Measurements from ENCODE around the gene IRS1. TPM values are rescaled to one million over a fixed set of nuclear protein-coding genes. Genes with fewer than 3 reads are reported as not detected.
A peak's percentile ranks its signal among the peaks of the same experiment; 100 is the strongest.

The IRS1 gene
- polyA plus RNA-seq, 1 of the 3 experiments (the other 2 are of a cell fraction): 16.5 TPM

DNA sequence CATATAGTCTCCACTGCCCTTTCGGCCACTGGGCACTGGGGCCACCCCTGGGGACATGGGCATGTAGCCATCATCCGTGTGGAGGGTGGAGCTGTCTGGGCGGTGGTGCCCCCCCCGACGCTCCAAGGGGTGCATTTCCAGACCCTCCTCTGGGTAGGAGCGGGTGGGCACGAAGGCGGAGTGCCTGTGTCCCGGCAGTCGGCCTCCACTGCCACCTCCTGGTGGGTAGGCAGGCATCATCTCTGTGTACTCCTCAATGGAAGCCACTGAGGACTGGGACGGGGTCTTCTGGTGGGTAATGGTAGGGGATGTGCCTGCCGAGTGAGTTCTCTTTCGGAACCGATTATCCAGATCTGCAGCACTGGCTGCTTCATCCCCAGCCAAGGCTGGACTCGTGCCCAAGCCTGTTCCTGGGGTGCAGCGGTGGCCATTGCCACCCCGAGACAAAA is 2.8 kb downstream of the IRS1 start (continued):
- TF ChIP-seq, protein P1, sequence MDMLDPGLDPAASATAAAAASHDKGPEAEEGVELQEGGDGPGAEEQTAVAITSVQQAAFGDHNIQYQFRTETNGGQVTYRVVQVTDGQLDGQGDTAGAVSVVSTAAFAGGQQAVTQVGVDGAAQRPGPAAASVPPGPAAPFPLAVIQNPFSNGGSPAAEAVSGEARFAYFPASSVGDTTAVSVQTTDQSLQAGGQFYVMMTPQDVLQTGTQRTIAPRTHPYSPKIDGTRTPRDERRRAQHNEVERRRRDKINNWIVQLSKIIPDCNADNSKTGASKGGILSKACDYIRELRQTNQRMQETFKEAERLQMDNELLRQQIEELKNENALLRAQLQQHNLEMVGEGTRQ (IDR thresholded peaks at IDR 0.05; ENCODE audit: borderline replicate concordance, low read depth, low read length): no peak
- TF ChIP-seq RXRA (IDR thresholded peaks at IDR 0.05; ENCODE audit: borderline replicate concordance, low read depth) (no peak), TAF1 (IDR thresholded peaks at IDR 0.05; ENCODE audit: borderline replicate concordance, low read depth, low read length) (no peak)
- TF ChIP-seq, protein P2, sequence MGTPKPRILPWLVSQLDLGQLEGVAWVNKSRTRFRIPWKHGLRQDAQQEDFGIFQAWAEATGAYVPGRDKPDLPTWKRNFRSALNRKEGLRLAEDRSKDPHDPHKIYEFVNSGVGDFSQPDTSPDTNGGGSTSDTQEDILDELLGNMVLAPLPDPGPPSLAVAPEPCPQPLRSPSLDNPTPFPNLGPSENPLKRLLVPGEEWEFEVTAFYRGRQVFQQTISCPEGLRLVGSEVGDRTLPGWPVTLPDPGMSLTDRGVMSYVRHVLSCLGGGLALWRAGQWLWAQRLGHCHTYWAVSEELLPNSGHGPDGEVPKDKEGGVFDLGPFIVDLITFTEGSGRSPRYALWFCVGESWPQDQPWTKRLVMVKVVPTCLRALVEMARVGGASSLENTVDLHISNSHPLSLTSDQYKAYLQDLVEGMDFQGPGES (IDR thresholded peaks at IDR 0.05; ENCODE audit: low read depth, low read length): no peak
- TF ChIP-seq, protein P3, sequence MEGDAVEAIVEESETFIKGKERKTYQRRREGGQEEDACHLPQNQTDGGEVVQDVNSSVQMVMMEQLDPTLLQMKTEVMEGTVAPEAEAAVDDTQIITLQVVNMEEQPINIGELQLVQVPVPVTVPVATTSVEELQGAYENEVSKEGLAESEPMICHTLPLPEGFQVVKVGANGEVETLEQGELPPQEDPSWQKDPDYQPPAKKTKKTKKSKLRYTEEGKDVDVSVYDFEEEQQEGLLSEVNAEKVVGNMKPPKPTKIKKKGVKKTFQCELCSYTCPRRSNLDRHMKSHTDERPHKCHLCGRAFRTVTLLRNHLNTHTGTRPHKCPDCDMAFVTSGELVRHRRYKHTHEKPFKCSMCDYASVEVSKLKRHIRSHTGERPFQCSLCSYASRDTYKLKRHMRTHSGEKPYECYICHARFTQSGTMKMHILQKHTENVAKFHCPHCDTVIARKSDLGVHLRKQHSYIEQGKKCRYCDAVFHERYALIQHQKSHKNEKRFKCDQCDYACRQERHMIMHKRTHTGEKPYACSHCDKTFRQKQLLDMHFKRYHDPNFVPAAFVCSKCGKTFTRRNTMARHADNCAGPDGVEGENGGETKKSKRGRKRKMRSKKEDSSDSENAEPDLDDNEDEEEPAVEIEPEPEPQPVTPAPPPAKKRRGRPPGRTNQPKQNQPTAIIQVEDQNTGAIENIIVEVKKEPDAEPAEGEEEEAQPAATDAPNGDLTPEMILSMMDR (IDR thresholded peaks at IDR 0.05): peak; percentile 50

DNA sequence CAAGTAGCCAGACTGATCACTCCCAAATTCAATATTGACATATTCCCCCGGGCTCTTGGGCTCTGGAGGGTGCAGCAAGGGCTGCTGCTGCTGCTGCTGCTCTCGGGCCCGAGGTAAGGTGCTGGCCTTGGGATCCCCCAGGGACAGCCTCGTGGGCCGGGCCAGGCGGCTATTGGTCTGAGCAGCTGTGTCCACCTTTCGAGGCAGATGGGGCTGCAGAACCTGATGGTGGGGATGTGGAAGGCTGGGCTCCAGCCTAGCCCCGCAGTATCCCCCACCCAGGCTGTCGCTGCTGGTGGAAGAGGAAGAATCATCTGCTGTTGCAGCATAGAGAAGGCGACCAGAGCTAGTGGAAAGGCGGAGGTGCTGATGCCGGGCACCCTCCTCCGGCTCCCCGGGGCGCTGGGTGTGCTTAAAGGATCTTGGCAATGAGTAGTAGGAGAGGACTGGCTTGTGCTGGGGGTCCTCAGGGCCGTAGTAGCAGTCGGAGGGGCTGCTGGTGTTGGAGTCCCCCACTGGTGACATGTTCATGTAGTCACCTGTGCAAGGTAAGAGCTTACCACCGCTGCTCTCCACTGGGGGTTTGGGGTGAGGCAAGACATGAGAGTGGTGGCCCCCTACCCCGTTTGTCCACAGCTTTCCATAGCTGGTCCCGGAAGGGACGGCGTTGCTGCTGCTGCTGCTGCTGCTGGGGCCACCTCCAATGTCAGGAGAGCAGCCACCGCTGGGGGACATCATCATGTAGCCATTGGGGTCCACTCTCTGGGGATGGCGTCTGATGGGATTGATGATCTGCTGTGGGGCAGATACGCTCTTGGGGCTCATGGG is 3.4 kb downstream of the IRS1 start:
- Histone ChIP-seq H3K4me3 (ENCODE audit: low read depth in 2 of 2, low read length in 1 of 2) (peak overlapping the region in 1 of 2 experiments; percentile 26; a peak in 2 of 4 replicates), H3K9ac (no peak overlapping the region), H2AFZ (ENCODE audit: low read depth) (no peak overlapping the region), H3K4me2 (peak overlapping the region; percentile 85; the same call in 1 of the 2 replicates), H3F3A (replicated peaks; ENCODE audit: insufficient read depth) (no peaks in the 10 kb centered on the region), H3K4me1 (ENCODE audit: control insufficient read depth in 1 of 2, insufficient read depth in 2 of 2, low read depth in 1 of 2, low read length in 1 of 2) (peaks cover 12 to 28% of the 10 kb centered on the region in 2 experiments; a peak in 3 of 4 replicates), H3K27me3 (ENCODE audit: insufficient read depth) (no peaks in the 10 kb centered on the region), H3K9me3 (no peaks in the 10 kb centered on the region), H3K79me2 (ENCODE audit: insufficient read depth) (peaks cover 80% of the 10 kb centered on the region), H3K9me2 (no peaks in the 10 kb centered on the region), H3K27ac (ENCODE audit: low read depth in 2 of 2, low read length in 1 of 2) (no peak overlapping the region), H3K36me3 (replicated peaks in 1 of 2; ENCODE audit: control insufficient read depth in 1 of 2, insufficient read depth in 2 of 2, low read length in 1 of 2) (peaks cover 0 to 33% of the 10 kb centered on the region in 2 experiments), H4K20me1 (ENCODE audit: insufficient read depth) (peaks cover 10% of the 10 kb centered on the region; the same call in 1 of the 2 replicates)
- POLR2A ChIA-PET: no interaction called here
- 92% methylated on average over 19 of the region's 25 CpGs for whole genome bisulfite sequencing (ENCODE audit: low lambda C conversion rate)
- CTCF ChIA-PET: interaction anchor here (1.6 kb wide), 1 partner anchor 189 kb away, joined by 5 read pairs; no protein-coding TSS in a partner anchor
- TF ChIP-seq RCOR1 (IDR thresholded peaks at IDR 0.05; ENCODE audit: low read length) (no peak), RXRA (IDR thresholded peaks at IDR 0.05; ENCODE audit: borderline replicate concordance, low read depth) (no peak), GABPA (IDR thresholded peaks at IDR 0.05; ENCODE audit: low read depth) (no peak), NFIC (IDR thresholded peaks at IDR 0.05; ENCODE audit: borderline replicate concordance) (no peak), SIN3A (IDR thresholded peaks at IDR 0.05; ENCODE audit: borderline replicate concordance, low read depth, low read length) (no peak), TEAD4 (IDR thresholded peaks at IDR 0.05; ENCODE audit: borderline replicate concordance, insufficient read depth) (no peak), NRF1 (IDR thresholded peaks at IDR 0.05; ENCODE audit: low read depth, low read length) (no peak), FOXJ3 (CRISPR knock-in tag; IDR thresholded peaks at IDR 0.05) (no peak), MEF2A (IDR thresholded peaks at IDR 0.05; ENCODE audit: borderline replicate concordance, low read depth) (no peak), FOXM1 (IDR thresholded peaks at IDR 0.05; ENCODE audit: low read depth) (no peak), SMC3 (IDR thresholded peaks at IDR 0.05; ENCODE audit: low read depth, low read length) (no peak)
- TF ChIP-seq, protein P4, sequence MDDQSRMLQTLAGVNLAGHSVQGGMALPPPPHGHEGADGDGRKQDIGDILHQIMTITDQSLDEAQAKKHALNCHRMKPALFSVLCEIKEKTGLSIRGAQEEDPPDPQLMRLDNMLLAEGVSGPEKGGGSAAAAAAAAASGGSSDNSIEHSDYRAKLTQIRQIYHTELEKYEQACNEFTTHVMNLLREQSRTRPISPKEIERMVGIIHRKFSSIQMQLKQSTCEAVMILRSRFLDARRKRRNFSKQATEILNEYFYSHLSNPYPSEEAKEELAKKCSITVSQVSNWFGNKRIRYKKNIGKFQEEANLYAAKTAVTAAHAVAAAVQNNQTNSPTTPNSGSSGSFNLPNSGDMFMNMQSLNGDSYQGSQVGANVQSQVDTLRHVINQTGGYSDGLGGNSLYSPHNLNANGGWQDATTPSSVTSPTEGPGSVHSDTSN (IDR thresholded peaks at IDR 0.05): no peak
- TF ChIP-seq, protein P3 (IDR thresholded peaks at IDR 0.05): no peak
- no peak for DNase-seq
